Natural killer cell (primary cell): Measurements from ENCODE around the gene SLCO3A1. TPM values are rescaled to one million over a fixed set of nuclear protein-coding genes. Genes with fewer than 3 reads are reported as not detected.
A peak's percentile ranks its signal among the peaks of the same experiment; 100 is the strongest.

Experiments used
- ATAC-seq, 3 donors: fragments of 150-1000 bp in 2 of 3; fragments of 200-7000 bp in 1 of 3; cut with Tn5 transposase; 1 replicate in 1 of 3; 2 replicates in 2 of 3; pipeline ENCODE4 v1.10.0; 2021; ENCODE audit warnings: mild to moderate bottlenecking in 2 of 3, moderate library complexity in 2 of 3
- DNase-seq, 2 donors: peaks; one replicate each; pipeline versions ENCODE4 v3.0.0 to v3.0.0-alpha.2; 2013 to 2021; ENCODE audit warnings: mixed read lengths in 1 of 2
- H3K27ac ChIP-seq: one replicate; pipeline ENCODE4 v1.5.1; 2013; ENCODE audit warnings: mild to moderate bottlenecking, low read length
- H3K27me3 ChIP-seq: one replicate; pipeline ENCODE4 v1.6.1; 2013; ENCODE audit warnings: low read length; ENCODE audit not compliant: control insufficient read depth, insufficient read depth
- H3K36me3 ChIP-seq: one replicate; pipeline ENCODE4 v1.6.1; 2013; ENCODE audit warnings: low read length; ENCODE audit not compliant: control insufficient read depth, insufficient read depth
- H3K4me1 ChIP-seq: one replicate; pipeline ENCODE4 v1.6.1; 2013; ENCODE audit warnings: low read length; ENCODE audit not compliant: control insufficient read depth, insufficient read depth
- H3K4me3 ChIP-seq: one replicate; pipeline ENCODE4 v1.5.1; 2013; ENCODE audit warnings: low read length
- H3K9me3 ChIP-seq: one replicate; pipeline ENCODE4 v1.6.1; 2013; ENCODE audit warnings: low read length; ENCODE audit not compliant: control insufficient read depth, insufficient read depth
- H3K27ac Mint-ChIP-seq, 2 donors: one replicate each; pipeline ENCODE4 v1.8.0; 2022; ENCODE audit warnings: mild to moderate bottlenecking in 2 of 2, mixed read lengths in 2 of 2, moderate library complexity in 1 of 2
- H3K27me3 Mint-ChIP-seq, 2 donors: one replicate each; pipeline ENCODE4 v1.8.0; 2022; ENCODE audit warnings: low read depth in 2 of 2, mixed read lengths in 2 of 2
- H3K36me3 Mint-ChIP-seq: one replicate; pipeline ENCODE4 v1.8.0; 2022; ENCODE audit warnings: mixed read lengths
- H3K4me1 Mint-ChIP-seq, 2 donors: one replicate each; pipeline ENCODE4 v1.8.0; 2022; ENCODE audit warnings: mixed read lengths in 2 of 2
- H3K4me3 Mint-ChIP-seq: one replicate; pipeline ENCODE4 v1.8.0; 2022; ENCODE audit warnings: mild to moderate bottlenecking, moderate library complexity, mixed read lengths
- H3K9me3 Mint-ChIP-seq, 2 donors: one replicate each; pipeline ENCODE4 v1.8.0; 2022; ENCODE audit warnings: mixed read lengths in 2 of 2
- WGBS: methylation state at CpG from one replicate; pipeline ENCODE4 v1.1.7; 2013; ENCODE audit warnings: missing lambda C conversion rate; ENCODE audit not compliant: insufficient coverage; 5-methylcytosine and 5-hydroxymethylcytosine counted together
- intact Hi-C: fragments of 100-400 bp; cut with micrococcal nuclease; formaldehyde crosslinking; loops from one replicate; pipeline ENCODE4 v1.14.2; 2022
- total RNA-seq, 4 donors: library from RNA; stranded (reverse); fragments of 120-200 nt in 1 of 4; gene quantifications; one replicate each; pipeline versions ENCODE4 v1.2.3 to v1.2.4, GENCODE V29; 2013 to 2022
- TF ChIP-seq, protein P1 (sequence below): fragments of 200-600 bp; IDR thresholded peaks from one replicate; pipeline ENCODE4 v1.8.0; 2022; ENCODE audit warnings: antibody characterized with exemption

The SLCO3A1 gene
- total RNA-seq, 3 donors from 2014 or later (not counting 1 experiment from before 2014, with no cell fraction given), result 48.5 to 73.5 (median 68.8) TPM

DNA sequence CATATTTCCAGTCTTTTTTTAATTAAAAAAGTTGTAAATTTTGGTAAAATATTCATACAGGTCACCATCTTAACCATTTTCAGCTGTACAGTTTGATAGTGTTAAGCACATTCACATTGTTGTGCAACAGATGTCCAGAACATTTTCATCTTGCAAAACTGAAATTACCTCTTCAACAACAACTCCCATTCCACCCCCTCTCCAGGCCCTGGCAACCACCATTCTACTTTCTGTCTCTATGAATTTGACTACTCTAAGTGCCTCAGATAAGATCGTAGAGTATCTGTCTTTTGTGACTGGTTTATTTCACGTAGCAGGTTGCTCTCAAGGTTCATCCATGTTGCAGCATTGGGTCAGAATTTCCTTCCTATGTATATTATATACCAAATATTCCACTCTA, 76.0 kb downstream of the SLCO3A1 start:
- H3K9me3 Mint-ChIP-seq, result no peaks in the 10 kb centered on the region
- H3K9me3 ChIP-seq, result no peaks in the 10 kb centered on the region
- H3K27me3 ChIP-seq, result no peaks in the 10 kb centered on the region
- H3K4me1 Mint-ChIP-seq, result peaks cover 54 to 73% of the 10 kb centered on the region in 2 donors
- peak overlapping the region in 1 of 2 donors; percentile 23 for H3K27ac Mint-ChIP-seq
- H3K4me3 ChIP-seq, result no peak overlapping the region
- 100% methylated on average over 2 of the region's 2 CpGs for WGBS
- no peaks in the 10 kb centered on the region for H3K27me3 Mint-ChIP-seq
- TF ChIP-seq, protein P1, sequence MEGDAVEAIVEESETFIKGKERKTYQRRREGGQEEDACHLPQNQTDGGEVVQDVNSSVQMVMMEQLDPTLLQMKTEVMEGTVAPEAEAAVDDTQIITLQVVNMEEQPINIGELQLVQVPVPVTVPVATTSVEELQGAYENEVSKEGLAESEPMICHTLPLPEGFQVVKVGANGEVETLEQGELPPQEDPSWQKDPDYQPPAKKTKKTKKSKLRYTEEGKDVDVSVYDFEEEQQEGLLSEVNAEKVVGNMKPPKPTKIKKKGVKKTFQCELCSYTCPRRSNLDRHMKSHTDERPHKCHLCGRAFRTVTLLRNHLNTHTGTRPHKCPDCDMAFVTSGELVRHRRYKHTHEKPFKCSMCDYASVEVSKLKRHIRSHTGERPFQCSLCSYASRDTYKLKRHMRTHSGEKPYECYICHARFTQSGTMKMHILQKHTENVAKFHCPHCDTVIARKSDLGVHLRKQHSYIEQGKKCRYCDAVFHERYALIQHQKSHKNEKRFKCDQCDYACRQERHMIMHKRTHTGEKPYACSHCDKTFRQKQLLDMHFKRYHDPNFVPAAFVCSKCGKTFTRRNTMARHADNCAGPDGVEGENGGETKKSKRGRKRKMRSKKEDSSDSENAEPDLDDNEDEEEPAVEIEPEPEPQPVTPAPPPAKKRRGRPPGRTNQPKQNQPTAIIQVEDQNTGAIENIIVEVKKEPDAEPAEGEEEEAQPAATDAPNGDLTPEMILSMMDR, result no peak
- intact Hi-C loops, result no loop called here
- no peak for ATAC-seq
- H3K36me3 Mint-ChIP-seq, result no peaks in the 10 kb centered on the region
- H3K27ac ChIP-seq, result no peak overlapping the region
- H3K36me3 ChIP-seq, result no peaks in the 10 kb centered on the region
- H3K4me1 ChIP-seq, result no peaks in the 10 kb centered on the region
- H3K4me3 Mint-ChIP-seq, result no peak overlapping the region
- no peak for DNase-seq

DNA sequence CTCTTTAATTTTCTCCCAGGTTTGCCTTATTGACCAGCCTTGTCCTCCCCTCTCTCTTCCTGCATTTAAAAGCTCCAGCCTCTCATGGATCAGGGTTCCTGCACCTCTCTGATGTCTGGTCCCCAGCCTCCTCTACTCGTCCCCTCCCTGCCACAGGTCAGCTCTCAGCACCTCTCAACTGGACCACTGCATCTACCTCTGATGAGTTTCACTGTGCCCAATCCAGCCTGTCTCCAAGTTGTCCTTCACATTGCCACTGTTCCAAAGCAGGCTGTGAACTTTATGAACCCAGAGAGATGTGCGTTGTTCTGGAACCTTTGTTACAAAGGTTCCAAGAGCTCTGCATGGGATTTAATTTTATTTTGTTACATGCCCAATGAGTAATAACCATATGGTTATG, 76.6 kb downstream of the SLCO3A1 start:
- no peaks in the 10 kb centered on the region for H3K36me3 ChIP-seq
- TF ChIP-seq, protein P1, result no peak
- H3K9me3 ChIP-seq, result no peaks in the 10 kb centered on the region
- 92% methylated on average over 2 of the region's 2 CpGs for WGBS
- no peak for ATAC-seq
- no peak overlapping the region for H3K27ac ChIP-seq
- H3K27ac Mint-ChIP-seq, result peak overlapping the region in 1 of 2 donors; percentile 23
- no peak overlapping the region for H3K4me3 ChIP-seq
- no peaks in the 10 kb centered on the region for H3K36me3 Mint-ChIP-seq
- H3K4me3 Mint-ChIP-seq, result no peak overlapping the region
- H3K4me1 Mint-ChIP-seq, result peaks cover 58 to 67% of the 10 kb centered on the region in 2 donors
- DNase-seq, result no peak
- no peaks in the 10 kb centered on the region for H3K27me3 Mint-ChIP-seq
- no peaks in the 10 kb centered on the region for H3K4me1 ChIP-seq
- no peaks in the 10 kb centered on the region for H3K9me3 Mint-ChIP-seq
- intact Hi-C loops, result no loop called here
- no peaks in the 10 kb centered on the region for H3K27me3 ChIP-seq

DNA sequence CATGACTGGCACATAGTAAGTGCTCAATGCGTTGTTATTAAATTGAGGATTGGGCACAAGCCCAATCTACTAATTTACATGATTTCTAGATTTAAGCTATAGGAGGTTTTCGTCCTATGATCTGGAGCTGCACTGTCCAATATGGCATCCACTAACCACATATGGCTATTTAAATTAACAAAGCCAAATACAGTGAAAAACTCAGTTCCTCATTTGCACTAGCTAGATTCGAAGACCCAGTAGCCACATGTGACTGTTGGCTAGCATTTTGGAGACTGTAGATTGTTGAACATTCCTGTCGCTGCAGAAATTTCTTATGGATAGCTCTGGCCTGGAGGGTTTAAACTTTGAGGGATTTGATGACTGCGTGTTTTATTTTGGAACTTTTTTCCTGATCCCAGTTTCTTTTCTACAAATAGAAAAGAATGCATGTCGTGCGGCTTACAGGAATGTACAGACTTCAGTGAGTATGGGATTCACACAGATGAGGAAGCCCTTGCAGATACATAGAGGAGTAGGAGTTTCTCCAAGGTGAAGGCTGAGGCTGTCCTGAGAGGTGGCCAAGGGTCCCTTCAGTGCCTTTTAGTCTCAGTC, 82.8 kb downstream of the SLCO3A1 start:
- no peak for ATAC-seq
- no peaks in the 10 kb centered on the region for H3K27me3 ChIP-seq
- DNase-seq, result no peak
- H3K9me3 Mint-ChIP-seq, result no peaks in the 10 kb centered on the region
- WGBS, result 89% methylated on average over 6 of the region's 7 CpGs
- H3K27me3 Mint-ChIP-seq, result no peaks in the 10 kb centered on the region
- H3K36me3 Mint-ChIP-seq, result no peaks in the 10 kb centered on the region
- H3K4me1 ChIP-seq, result peaks cover 15% of the 10 kb centered on the region
- H3K36me3 ChIP-seq, result no peaks in the 10 kb centered on the region
- H3K4me3 ChIP-seq, result no peak overlapping the region
- H3K4me3 Mint-ChIP-seq, result no peak overlapping the region
- no peak overlapping the region for H3K27ac ChIP-seq
- TF ChIP-seq, protein P1, result no peak
- no peaks in the 10 kb centered on the region for H3K9me3 ChIP-seq
- H3K4me1 Mint-ChIP-seq, result peaks cover 61 to 65% of the 10 kb centered on the region in 2 donors
- intact Hi-C loops, result no loop called here
- peak overlapping the region in 1 of 2 donors; percentile 49 for H3K27ac Mint-ChIP-seq

DNA sequence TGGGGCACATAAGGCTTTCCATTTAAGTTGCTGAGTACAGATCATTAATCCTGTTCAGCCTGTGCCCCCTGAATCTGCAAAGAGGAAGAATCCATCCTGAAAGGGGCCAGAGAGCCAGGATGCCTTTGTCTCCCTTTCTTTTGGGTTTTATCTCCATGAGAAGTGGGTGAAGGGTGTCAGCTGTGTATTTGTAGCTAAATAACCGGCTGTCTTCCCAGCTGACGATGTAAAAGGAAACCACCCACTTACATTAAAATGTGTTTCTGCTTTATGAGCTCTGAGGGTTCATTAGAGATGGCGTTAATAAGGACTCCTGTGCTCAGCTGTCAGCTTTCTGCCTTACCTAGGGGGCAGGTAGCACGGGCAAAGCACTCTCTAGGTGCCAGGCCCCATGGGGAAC, 83.4 kb downstream of the SLCO3A1 start:
- TF ChIP-seq, protein P1, result no peak
- intact Hi-C loops, result no loop called here
- WGBS, result 92% methylated on average over 2 of the region's 4 CpGs
- Mint-ChIP-seq H3K4me1 (peaks cover 59 to 66% of the 10 kb centered on the region in 2 donors), H3K4me3 (no peak overlapping the region), H3K9me3 (no peaks in the 10 kb centered on the region), H3K27me3 (no peaks in the 10 kb centered on the region), H3K36me3 (no peaks in the 10 kb centered on the region), H3K27ac (no peak overlapping the region)
- Histone ChIP-seq H3K9me3 (no peaks in the 10 kb centered on the region), H3K27ac (no peak overlapping the region), H3K36me3 (no peaks in the 10 kb centered on the region), H3K4me3 (no peak overlapping the region), H3K27me3 (no peaks in the 10 kb centered on the region), H3K4me1 (peaks cover 18% of the 10 kb centered on the region)
- no peak for ATAC-seq
- no peak for DNase-seq
